Lower leg skin (tissue), 3 donors: ENCODE data around the gene TDP2.

Experiments used
- POLR2A ChIP-seq, 2 donors: fragments of 450-650 bp; IDR thresholded peaks; one replicate each; pipeline ENCODE4 v1.6.1; 2016 to 2017; ENCODE audit warnings: antibody characterized with exemption in 2 of 2, mild to moderate bottlenecking in 1 of 2, moderate library complexity in 1 of 2
- TF ChIP-seq, protein P1 (sequence below), 3 donors: fragments of 450-650 bp; IDR thresholded peaks; one replicate each; pipeline ENCODE4 v1.5.1; 2016; ENCODE audit warnings: antibody characterized with exemption in 3 of 3, mild to moderate bottlenecking in 3 of 3, moderate library complexity in 2 of 3

DNA sequence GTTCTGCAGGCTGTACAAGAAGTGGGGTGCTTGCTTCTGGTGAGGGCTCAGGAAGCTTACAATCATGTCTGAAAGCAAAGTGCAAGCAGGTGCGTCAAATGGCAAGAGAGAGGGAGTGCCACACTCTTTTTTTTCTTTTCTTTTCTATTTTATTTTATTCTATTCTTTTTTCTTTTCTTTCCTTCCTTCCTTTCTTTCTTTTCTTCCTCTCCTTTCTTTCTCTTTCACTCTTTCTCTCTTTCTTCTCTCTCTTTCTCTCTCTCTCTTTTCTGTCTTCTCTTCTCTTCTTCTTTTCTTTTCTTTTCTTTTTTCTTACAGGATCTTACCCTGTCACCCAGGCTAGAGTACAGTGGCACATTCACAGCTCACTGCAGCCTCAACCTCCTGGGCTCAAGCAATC lies 19.7 kb upstream of the TDP2 start:
- TF ChIP-seq, protein P1, sequence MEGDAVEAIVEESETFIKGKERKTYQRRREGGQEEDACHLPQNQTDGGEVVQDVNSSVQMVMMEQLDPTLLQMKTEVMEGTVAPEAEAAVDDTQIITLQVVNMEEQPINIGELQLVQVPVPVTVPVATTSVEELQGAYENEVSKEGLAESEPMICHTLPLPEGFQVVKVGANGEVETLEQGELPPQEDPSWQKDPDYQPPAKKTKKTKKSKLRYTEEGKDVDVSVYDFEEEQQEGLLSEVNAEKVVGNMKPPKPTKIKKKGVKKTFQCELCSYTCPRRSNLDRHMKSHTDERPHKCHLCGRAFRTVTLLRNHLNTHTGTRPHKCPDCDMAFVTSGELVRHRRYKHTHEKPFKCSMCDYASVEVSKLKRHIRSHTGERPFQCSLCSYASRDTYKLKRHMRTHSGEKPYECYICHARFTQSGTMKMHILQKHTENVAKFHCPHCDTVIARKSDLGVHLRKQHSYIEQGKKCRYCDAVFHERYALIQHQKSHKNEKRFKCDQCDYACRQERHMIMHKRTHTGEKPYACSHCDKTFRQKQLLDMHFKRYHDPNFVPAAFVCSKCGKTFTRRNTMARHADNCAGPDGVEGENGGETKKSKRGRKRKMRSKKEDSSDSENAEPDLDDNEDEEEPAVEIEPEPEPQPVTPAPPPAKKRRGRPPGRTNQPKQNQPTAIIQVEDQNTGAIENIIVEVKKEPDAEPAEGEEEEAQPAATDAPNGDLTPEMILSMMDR (IDR thresholded peaks at IDR 0.05): no peak
- TF ChIP-seq POLR2A (IDR thresholded peaks at IDR 0.05): no peak
